ENCODE results near the gene ANO5. TPM values are rescaled to one million over a fixed set of nuclear protein-coding genes. Genes with fewer than 3 reads are reported as not detected.

The ANO5 gene, protein sequence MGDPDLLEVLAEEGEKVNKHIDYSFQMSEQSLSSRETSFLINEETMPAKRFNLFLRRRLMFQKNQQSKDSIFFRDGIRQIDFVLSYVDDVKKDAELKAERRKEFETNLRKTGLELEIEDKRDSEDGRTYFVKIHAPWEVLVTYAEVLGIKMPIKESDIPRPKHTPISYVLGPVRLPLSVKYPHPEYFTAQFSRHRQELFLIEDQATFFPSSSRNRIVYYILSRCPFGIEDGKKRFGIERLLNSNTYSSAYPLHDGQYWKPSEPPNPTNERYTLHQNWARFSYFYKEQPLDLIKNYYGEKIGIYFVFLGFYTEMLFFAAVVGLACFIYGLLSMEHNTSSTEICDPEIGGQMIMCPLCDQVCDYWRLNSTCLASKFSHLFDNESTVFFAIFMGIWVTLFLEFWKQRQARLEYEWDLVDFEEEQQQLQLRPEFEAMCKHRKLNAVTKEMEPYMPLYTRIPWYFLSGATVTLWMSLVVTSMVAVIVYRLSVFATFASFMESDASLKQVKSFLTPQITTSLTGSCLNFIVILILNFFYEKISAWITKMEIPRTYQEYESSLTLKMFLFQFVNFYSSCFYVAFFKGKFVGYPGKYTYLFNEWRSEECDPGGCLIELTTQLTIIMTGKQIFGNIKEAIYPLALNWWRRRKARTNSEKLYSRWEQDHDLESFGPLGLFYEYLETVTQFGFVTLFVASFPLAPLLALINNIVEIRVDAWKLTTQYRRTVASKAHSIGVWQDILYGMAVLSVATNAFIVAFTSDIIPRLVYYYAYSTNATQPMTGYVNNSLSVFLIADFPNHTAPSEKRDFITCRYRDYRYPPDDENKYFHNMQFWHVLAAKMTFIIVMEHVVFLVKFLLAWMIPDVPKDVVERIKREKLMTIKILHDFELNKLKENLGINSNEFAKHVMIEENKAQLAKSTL
- 22.0 TPM for total RNA-seq

- FAIRE-seq: no peak
- DNase-seq (ENCODE audit: low spot score in 2 of 2): peak; percentile 59 to 70
Measured at GRCh38 chr11:22192642-22193347, at the start of gene ANO5. ANO5 (plus strand) TSS chr11:22193085; CDS start chr11:22193493, 408 bp downstream.

- DNase-seq (ENCODE audit: low spot score in 2 of 2): no peak
- FAIRE-seq: no peak
Measured at GRCh38 chr11:22151649-22152197, 41.2 kb upstream of the ANO5 start.

GRCh38 chr11:22157531-22157930 is 35.4 kb upstream of the ANO5 start:
- DNase-seq (ENCODE audit: low spot score in 2 of 2) (no peak), FAIRE-seq (no peak)

DNA sequence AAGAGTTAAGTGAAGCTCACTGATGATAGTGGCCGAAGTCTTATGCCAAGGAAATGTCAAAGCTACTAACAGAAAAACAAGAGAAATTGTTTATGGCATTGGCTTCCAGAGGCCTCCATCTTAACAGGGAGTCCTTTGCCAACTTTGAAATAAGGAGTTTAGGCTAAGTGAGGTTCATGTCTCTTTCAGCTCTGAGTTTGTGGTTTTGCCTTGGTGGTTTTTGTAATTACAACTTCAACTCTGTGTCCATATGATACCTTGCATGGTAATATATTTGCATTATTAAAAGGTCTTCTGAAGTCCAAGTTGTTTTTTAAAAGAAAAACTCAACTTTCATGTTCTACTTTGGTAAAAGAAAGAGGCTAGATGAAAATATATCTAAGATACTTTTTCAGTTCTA is 31.4 kb upstream of the ANO5 start:
- DNase-seq (ENCODE audit: low spot score in 2 of 2) (no peak), FAIRE-seq (no peak)

GRCh38 chr11:22162756-22163155 is 30.1 kb upstream of the ANO5 start:
- FAIRE-seq (no peak), DNase-seq (ENCODE audit: low spot score in 2 of 2) (no peak)

DNA sequence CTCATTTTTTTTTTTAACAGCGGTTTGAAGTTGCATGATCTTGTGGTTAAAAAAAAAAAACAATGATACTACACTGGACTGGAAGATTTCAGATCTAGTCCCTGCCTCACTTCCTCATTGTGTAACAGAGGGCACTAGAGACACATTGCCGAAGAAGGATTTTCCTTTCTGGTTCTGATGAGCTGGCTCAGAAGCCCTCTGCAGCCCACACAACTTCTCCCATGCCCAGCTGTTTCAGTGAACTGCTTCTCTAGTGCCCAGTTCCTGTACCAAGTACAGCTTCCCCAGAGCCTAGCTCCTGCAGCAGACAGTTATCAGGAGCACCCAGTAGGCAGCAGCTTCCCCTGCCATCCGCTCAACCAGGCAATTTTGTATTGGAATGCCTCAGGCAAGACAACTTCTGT is 29.5 kb upstream of the ANO5 start:
- FAIRE-seq (no peak), DNase-seq (ENCODE audit: low spot score in 2 of 2) (no peak)

DNA sequence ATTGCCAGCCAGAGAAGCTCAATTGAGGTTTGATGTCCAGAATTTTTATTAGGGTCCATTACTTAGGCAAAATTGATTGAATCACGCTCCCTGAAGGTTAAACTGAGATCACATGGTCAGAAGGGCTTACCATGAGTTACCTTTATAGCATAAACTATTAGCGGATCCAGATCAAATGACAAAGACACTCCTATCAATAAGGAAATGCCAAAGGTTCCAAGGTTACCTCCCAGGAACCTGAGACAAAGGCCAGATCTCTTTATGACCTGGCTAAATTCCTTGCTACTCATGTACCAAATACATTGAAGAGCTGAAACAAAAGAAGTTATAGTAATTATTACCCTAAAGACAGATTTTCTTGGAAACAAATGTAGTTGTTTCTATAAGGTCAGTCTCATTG is 27.8 kb upstream of the ANO5 start:
- DNase-seq (ENCODE audit: low spot score in 2 of 2): no peak
- no peak for FAIRE-seq

DNA sequence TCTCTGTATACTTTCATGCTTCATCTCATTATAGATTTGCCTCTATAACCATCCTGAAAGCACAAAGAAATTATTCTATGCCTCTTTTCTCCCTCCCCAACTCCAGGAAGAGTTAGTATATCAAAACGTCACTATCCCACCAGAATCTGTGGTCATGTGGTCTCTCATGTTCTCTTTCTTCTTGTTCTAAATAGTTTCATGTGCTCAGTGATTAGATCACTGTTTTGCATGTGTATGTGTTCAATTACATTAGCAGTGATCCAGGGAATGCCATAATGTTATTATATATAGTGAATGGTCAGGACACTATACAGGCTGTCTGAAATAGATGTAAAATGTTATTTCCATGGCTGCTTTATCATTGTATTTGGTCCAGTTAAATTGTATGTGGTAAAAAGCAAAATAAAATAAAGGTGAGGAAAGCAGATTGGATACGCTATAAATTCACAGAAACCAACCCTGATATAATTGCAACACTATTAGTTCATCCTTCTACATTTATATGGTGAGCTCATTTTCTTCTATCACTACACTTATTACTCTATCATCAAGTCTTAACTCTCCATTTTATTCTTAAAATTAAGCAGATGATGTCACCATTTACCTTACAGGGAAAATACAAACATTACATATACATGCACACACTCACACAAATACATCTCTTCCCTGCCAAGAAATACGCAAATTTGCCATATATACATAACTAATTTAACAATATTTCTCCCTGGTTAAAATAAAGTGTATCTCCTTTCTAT is 26.9 kb upstream of the ANO5 start:
- DNase-seq (ENCODE audit: low spot score in 2 of 2) (no peak), FAIRE-seq (no peak)

DNA sequence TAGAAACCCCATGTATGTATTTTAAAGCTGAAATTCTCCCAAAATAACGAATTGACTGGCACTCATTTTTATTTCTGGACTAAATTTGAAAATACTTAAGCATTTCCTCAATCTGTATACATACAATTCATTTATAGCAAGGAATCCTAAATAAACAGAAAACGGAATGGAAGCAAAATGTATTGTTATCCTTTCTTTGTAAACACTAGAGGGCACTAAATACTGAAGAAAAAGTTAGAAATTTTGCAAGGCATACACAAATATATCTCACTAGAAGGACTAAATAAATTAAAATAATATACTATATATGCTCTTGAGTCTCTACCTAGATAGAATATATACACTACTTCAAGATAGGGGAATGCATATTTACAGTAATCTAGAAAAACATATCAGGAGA is 23.1 kb upstream of the ANO5 start:
- DNase-seq (ENCODE audit: low spot score in 2 of 2) (no peak), FAIRE-seq (peak; percentile 77)

- DNase-seq (ENCODE audit: low spot score in 2 of 2) (no peak), FAIRE-seq (no peak)
Measured at GRCh38 chr11:22173532-22173931, 19.4 kb upstream of the ANO5 start.

- FAIRE-seq (no peak), DNase-seq (ENCODE audit: low spot score in 2 of 2) (no peak)
Measured at GRCh38 chr11:22177186-22177585, 15.7 kb upstream of the ANO5 start.

- DNase-seq (ENCODE audit: low spot score in 2 of 2) (no peak), FAIRE-seq (no peak)
Measured at GRCh38 chr11:22179626-22180025, 13.3 kb upstream of the ANO5 start.

GRCh38 chr11:22180131-22180530 is 12.8 kb upstream of the ANO5 start:
- no peak for FAIRE-seq
- DNase-seq (ENCODE audit: low spot score in 2 of 2): no peak

DNA sequence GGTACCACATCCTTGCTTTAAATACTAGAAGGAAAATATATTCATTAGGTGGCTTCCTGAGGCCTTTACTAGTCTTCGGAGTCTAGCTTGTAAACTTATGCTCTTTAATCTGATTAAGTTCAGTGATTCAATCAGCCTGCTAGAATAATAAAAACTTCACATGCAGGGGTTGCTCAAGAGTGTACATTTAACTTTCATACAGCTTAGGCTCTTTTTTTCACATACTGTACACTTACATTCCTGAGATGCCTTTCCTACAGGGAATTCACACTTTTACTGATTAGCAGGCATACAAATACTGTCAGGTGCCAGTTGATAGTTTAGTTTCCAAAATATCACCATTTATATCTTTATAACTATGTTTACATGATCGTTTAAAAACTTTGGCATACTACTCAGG is 3.2 kb upstream of the ANO5 start:
- no peak for FAIRE-seq
- DNase-seq (ENCODE audit: low spot score in 2 of 2): no peak

GRCh38 chr11:22190827-22191463 is 1.9 kb upstream of the ANO5 start:
- DNase-seq (ENCODE audit: low spot score in 2 of 2) (no peak), FAIRE-seq (no peak)

GRCh38 chr11:22192289-22192641 is 620 bp upstream of the ANO5 start:
- DNase-seq (ENCODE audit: low spot score in 2 of 2) (peak in 1 of 2 donors; percentile 10), FAIRE-seq (no peak)

- FAIRE-seq: no peak
- DNase-seq (ENCODE audit: low spot score in 2 of 2): peak; percentile 24 to 29
Measured at GRCh38 chr11:22193348-22194051, 615 bp downstream of the ANO5 start.

DNA sequence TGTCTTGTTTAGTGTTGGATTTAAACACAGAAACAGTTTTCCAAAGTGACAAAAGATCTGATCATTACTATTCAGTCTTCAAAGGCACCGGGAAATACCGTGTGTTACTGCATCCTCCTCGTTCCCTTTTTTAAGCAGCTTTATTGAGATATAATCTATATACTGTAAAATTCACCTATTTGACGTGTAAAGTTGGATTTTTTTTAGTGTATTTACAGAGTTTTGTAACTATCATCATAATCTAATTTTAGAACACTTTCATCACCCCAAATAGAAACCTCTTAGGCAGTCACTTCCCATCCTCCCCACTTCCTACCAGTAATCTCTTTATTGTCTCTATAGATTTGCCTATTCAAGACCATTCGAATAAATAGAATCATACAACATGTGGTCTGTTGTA is 1.4 kb downstream of the ANO5 start:
- FAIRE-seq (no peak), DNase-seq (ENCODE audit: low spot score in 2 of 2) (no peak)

DNA sequence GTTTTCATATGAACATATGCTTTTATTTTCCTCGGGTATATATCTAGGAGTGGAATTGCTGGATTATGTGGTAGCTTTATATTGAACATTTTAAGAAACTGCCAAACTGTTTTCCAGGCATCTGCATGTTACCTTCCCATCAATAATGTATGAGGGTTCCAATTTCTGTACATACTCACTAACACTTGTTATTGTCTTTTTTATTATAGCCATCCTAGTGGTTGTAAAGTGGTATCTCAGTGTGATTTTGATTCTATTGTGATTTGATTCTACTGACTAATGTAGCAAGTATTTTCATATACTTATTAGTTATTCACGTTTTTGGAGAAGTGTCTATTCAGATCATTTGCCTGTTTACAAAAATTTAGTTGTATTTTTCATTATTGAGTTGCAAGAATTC is 2.0 kb downstream of the ANO5 start:
- no peak for FAIRE-seq
- no peak for DNase-seq (ENCODE audit: low spot score in 2 of 2)
